Sciatic nerve (tissue), 2 donors: ENCODE measurements around the gene MYBPC3. TPM values are rescaled to one million over a fixed set of nuclear protein-coding genes. Genes with fewer than 3 reads are reported as not detected.
"Not testable (repeated sequence)": the region's sequence is repeated elsewhere in the genome, so short reads cannot be mapped to it uniquely, and the experiment has no call there.

Experiments
- ATAC-seq: fragments of 200-7000 bp; cut with Tn5 transposase; one replicate; pipeline ENCODE4 v1.9.1; 2020; ENCODE audit warnings: mild to moderate bottlenecking, moderate library complexity
- DNase-seq: peaks from one replicate; pipeline ENCODE4 v3.0.0-alpha.2; 2020; ENCODE audit warnings: low spot score
- intact Hi-C: fragments of 100-400 bp; cut with DNase I; formaldehyde crosslinking; loops from one replicate; pipeline ENCODE4 v1.14.2; 2022
- total RNA-seq: library from RNA; stranded (reverse); fragmentation: NEBNext Ultra II Directional; extraction: Animal tissue kit (Norgen Biotek cat#: 25700); gene quantifications from one replicate; pipeline ENCODE4 v1.2.1, GENCODE V29; 2021
- donor health status: DM: no; HTN: no; CAD: no.
- donor health status: DM: no; HTN: no; CAD: no.

The MYBPC3 gene
- total RNA-seq, 1 donor from 2014 or later: 0.53 TPM

DNA sequence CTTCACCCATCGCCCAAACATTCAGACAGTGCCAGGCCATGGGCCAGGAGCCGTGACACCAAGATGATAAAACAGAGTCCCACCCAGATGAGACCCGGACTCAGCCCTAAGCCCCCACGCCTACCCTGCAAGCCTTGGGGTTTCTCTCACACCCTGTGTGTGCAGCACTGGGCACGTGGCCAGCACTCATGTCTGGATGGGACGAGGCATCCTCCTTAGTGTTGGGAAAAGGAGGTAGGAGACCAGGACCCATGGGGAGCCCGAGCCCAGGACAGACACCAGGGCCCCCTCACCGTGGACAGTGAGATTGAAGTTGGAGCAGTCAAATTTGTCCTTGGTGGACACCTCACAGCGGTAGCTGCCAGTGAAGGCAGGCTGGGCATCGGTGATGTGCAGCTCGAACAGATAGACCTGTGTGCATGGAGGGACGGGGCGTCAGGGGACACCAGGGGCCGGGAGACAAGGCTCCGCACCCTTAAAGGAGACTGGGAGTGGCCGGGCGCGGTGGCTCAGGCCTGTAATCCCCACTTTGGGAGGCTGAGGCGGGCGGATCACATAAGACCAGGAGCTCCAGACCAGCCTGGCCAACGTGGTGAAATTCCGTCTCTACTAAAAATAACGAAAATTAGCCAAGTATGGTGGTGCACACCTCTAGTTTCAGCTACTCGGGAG lies 4.2 kb downstream of the MYBPC3 start:
- DNase-seq (no peak), ATAC-seq (no peak)
- intact Hi-C loops: no loop called here

DNA sequence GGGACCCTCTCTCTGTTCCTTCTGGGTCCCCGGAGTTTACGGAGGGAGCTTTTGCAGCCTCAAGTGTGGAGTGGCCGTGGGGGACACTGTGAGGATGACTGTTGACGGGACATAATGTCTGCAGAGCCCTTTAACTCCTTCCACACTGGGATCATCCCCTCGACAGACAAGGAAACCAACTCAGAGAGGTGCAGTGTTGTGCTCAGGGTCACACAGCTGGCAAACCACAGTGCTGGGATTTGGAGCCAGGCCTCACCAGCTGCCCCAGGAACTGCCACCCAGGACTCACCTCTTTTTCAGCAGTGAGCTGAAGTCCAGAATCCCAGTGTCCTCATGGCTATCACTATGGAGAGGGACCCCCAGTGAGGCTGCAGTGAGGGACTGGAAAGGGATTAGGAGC lies 5.4 kb downstream of the MYBPC3 start:
- no peak for ATAC-seq
- no peak for DNase-seq
- intact Hi-C loops: no loop called here

DNA sequence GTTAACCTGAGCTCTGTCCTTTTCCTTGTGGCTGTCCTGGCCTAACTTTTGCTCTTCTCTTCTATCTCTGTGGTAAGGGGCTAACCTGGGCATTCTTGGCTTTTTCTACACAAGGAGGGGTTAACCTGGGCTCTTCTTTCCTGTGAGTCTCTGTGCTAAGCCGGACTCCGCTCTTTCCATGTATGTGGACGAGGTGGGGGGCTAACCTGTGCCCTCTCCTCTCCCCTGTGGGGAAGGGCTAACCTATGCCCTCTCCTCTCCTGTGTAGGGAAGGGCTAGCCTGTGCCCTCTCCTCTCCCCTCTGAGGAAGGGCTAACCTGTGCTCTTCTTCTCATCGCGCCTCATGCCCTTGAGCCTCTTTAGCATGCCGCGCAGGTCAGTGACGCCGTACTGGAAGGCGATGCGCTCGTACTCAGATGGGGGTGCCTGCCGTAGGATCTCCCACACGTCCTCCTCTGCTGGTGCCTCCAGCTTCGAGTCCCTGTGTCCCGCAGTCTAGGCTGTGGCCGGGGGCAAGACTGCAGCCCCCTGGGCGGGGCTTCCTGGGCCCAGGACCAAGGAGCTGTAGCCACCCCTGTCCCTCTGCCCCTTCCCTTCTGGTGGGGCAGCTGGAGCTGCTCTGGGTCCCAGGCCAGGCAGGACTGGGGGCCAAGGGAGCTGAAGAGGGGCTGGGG lies 6.5 kb downstream of the MYBPC3 start:
- intact Hi-C loops: no loop called here
- DNase-seq (no peak), ATAC-seq (no peak)

DNA sequence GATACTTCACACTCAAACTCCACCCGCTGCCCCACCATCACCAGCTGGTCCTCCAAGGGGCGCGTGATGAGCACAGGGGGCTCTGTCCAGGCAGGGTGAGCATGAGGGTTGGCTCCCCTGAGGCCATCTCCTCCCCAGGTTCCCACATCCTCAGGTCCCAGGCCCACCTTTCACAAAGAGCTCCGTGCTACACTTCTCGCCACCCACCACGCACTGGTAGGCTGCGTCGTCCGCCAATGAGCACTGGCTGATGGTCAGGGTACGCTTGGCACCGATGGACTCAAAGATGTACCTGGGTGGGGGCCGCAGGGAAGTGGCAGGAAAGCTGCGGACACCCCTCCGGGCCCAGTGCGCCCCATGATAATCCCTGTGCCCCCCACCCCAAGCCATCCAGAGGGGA lies 9.6 kb downstream of the MYBPC3 start:
- ATAC-seq (no peak), DNase-seq (no peak)
- intact Hi-C loops: no loop called here

DNA sequence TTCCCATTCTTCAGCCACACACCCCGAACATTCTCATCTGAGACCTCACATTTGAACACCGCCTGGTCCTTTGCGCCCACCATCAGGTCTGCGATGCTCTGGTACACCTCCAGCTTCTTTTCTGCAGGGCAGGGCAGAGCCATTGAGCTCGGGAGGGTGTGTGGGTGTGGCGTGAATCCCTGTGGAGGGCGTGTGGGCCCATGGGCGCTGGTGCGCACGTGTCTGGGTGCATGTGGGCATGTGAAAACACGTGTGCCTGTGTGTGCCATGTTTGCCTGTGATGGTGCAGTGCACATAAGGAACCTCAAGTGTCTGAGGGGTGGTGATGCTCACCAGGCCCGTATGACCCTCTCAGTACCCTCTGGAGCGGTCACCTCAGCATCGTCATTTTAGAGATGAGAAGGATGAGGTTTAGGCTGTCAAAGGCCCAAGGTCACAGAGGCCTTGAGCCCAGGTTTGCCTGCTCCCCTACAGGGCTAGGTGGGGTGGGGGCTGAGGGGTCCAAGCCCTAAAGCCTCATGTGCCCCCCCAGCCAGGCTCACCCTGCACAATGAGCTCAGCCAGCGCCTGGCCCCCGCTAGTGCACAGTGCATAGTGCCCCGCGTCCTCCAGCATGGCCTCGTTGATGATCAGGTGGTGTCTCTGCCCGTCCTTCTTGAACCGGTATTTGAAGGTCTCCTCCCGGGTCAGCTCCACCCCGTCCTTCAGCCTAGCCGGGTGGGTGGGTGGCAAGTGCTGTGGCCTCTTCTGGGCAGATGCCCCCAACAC lies 10.3 kb downstream of the MYBPC3 start:
- intact Hi-C loops: no loop called here
- no peak for DNase-seq
- ATAC-seq: no peak

DNA sequence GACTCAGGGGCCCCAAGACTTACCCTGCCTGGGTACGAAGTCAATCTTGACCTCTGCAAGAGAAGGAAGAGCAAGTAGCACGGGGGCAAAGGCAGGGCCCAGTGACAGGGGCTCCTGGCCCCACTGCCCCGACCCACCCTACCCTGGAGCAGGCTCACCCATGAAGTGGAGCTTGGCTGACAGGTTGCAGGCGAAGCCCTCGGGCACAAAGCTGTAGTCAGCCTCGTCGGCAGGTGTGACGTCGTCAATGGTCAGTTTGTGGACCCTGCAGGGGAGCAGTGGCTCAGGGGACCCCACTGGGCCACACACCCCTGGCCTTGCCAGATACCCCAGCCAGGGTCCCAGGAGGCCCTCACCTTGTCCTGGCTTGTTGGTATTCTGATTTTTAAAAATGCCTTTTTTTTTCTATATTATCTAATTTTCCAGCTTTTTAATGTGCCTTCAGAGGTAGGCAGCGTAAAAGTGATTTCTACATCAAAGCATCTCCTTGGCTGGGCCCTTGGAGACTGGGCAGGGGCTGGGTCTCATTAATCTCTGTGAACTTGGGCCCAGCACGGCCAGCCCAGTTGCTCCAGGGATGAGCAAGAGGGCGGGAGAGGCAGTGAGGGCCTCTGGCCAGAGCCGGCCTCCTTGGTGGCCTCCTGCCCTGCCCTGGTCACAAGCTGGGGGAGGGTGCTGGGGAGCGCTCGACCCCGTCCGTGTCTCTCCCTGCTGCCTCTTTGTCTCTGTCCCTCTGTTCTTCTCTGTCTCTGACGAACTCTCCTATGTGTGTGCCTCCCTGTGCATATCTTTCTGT lies 11.3 kb downstream of the MYBPC3 start:
- no peak for DNase-seq
- intact Hi-C loops: no loop called here
- ATAC-seq: peak; percentile 38

DNA sequence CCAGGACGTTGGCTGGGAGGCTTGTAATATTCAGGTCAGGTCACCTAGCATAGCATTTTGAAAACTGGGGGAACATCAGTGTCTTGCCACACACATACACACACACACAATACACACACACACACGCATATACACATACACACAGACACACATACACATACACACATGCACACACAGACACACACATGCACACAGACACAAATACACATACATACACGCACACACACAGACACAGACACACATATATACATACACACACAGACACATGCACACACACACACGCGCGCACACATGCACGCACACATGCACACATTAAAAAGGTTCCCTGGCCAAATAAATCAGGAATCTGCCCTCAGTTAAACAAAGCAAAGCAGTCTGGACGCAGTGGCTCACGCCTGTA lies 12.5 kb downstream of the MYBPC3 start:
- DNase-seq (no peak), ATAC-seq (no peak)
- intact Hi-C loops: no loop called here

DNA sequence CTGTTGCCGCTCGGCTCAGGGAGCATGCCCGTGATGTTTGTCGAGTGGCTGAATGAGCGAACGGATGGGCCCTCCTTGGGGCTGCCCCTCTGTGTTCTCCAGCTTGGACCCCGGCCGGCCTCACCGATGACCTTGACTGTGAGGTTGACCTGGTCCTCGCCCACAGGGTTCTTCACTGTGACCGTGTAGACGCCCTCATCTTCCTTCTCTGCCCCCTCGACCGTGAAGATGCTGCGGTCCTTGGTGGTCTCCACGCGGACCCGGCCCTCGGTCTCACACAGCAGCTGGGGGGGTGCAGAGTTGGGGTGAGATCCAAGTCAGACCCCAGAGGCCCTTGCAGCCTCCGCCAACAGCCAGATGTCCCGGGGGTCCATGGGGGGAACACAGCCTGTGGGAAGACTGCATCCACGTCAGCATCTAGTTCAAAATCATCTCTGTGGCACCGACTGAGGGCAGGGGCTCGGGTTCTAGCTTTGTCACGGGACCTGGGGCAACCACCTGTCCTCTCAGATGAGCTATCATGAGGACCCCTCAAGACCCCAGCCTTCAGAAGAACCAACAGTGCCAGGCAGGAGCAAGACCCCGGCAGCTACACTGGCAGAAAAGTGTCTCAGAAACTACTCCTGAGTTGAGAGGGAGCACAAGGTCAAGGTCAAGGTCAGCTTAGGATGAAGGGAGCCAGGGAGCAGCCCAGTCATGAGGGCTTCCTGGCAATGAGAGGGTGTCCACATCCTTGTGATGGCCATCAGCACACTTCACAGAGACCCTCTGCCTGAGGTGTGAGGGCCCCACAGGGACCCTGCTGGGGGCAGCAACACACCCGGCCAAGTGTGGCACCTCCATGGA lies 13.9 kb downstream of the MYBPC3 start:
- intact Hi-C loops: no loop called here
- ATAC-seq (no peak), DNase-seq (no peak)

DNA sequence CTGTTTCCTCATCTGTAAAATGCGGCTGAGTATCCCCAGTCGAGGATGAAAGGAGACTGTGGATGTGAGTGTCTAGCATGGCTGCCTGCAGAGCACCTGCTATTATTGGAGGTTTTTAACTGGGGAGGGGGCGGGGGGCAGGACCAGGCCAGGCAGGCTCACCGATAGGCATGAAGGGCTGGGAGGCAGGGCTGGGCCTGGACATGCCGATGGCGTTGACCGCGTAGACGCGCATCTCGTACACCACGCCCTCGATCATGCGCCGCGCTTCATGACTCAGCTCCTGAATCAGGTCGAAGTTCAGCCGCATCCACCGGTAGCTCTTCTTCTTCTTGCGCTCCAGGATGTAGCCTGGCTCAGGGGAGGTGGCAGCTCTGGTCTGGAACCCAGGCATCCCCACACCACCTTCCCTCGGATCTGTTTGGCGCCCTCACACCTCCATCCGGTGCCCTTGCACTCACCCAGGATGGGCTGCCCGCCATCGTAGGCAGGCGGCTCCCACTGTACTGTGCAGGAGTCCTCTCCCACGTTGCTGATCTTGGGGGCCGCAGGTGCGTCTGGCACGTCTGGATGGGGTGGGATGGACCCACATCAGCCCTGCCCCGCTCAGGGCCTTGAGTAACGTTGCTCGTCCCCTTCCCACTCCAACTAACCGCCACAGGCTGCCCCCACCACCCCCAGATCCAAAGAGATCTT lies 15.1 kb downstream of the MYBPC3 start:
- DNase-seq: no peak
- intact Hi-C loops: no loop called here
- no peak for ATAC-seq

DNA sequence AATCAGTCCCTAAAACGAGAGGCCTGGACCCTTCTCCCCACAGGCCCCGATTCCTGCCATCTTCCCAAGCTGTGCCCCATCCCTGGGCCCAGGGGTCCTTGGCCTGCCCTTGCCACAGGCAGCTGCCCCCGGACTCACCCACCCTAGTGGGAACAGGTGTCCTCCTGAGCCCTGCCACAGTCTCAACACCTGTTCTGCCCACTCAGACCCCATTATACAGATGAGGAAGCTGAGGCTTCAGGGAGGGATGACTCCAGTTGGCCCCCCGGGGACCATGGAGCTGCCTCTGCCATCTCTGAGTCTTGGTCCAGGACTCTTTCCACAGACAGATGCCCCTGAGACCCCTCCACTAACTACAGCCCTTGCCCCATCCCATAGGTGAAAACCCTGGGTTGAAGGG lies 15.9 kb downstream of the MYBPC3 start:
- DNase-seq (no peak), ATAC-seq (no peak)
- intact Hi-C loops: no loop called here

DNA sequence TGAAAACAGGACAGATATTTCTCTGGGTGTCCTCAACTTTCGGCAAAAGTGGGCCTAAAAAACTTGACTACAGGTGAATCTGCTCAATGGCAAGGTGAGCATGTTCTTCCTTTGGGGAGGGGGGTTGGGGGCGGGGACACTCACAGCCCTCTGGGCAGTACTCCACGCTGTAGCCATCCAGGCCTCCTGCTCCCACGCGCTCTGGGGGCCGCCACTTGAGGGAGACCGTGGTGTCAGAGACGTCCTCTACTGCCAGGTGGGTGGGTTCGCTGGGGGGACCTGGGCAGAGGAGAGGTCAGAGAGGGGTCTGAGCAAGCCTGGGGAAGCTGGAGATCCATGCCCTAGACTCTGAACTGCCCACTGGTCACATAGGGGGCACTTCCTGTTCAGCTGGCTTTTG lies 16.8 kb downstream of the MYBPC3 start:
- DNase-seq: no peak
- ATAC-seq: no peak
- intact Hi-C loops: no loop called here

DNA sequence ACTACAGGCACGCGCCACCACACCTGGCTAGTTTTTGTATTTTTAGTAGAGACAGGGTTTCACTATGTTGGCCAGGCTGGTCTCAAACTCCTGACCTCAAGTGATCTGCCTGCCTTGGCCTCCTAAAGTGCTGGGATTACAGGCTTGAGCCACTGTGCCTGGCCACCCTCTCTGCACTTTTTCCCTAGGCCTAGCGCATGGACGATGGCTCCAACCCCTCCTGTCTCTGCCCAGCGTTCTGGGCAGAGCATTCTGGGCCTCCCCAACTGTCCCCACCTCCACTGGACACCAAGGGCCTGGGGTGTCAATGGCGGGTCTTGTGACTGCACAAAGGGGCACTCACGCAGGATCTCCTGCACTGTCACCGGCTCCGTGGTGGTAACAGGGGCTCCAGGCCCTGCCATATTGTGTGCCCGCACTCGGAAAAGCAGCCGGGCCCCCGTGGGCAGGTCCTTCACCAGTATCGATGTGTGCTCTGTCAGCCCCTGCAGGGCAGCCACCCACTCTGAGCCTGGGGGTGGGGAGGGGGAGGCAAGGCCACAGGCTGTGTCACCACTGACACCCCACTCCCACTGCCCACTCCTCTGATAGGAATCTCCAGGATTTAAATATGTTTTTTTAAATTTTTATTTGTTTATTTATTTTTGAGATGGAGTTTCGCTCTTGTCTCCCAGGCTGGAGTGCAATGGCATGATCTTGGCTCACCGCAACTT lies 17.6 kb downstream of the MYBPC3 start:
- ATAC-seq, DNase-seq, intact Hi-C loops: not testable (repeated sequence)

DNA sequence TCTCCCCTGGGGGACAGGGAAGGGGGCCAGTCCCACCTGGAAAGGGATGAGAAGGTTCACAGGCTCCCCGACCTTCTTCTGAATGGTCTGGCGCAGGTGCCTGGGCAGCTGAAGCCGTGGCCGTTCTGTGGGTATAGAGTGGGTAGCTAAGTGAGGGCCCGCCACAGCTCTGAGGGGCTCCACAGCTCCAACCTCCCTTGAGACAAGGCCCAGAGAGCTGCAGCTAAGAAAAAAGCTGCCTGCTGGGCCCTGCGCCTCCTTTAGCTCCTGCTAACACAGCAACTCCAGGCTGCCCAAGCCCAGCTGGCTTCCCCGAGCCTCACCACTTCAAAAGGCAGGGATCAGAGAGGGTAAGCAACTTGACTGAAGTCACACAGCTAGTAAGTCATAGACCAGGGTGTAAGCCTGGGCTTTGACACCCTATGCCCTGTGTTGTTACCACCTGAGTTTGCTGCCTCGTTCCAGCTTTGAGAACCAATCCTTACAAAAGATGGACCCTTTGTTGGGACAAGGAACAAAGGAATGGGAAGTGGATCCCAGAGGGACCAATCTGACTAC lies 18.5 kb downstream of the MYBPC3 start:
- ATAC-seq (no peak), DNase-seq (no peak)
- intact Hi-C loops: no loop called here

DNA sequence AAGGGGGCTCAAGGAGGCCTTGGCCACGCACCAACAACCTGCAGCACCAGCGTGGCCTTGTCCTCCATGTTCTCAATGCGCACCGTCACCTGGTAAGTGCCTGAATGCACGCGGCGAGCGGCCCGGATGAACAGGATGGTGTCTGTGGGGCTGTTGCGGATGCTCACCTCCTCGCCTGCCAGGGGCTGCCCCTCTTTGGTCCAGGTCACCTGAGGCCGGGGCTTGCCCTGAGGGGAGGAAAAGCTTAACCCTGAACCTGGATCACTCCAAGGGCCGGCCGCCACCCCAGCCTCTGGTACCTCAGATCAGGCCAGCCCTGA lies 19.0 kb downstream of the MYBPC3 start:
- DNase-seq: no peak
- intact Hi-C loops: no loop called here
- ATAC-seq: no peak

DNA sequence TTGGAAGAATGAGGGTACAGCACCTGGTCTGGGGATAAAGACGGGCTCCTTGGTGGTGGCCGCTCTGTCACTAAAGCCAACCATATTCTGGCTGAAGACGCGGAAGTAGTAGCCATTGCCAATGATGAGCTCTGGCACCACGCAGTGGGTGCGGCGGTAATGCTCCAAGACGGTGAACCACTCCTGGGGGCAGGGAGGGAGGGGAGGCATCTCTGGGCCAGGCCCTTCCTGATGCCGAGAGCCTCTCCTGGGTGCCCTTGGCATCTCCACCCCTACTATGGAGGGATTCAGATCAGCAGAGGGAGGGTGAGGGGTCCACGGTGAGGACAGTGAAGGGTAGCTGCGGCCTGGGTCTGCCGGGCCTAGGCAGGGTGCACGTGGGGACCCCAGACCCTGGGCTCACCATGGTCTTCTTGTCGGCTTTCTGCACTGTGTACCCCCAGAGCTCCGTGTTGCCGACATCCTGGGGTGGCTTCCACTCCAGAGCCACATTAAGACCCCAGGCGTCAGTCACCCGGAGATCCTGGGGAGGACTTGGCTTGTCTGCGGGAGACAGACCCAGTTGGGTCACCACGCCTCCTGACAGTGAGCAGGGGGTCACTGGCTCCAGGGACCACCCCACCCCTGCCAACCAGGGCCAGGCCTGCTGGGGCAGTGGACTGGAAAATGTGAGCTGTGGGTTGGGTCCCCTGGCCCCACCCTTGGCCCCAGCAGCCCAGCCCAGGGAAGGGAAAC lies 19.5 kb downstream of the MYBPC3 start:
- intact Hi-C loops: no loop called here
- DNase-seq: no peak

DNA sequence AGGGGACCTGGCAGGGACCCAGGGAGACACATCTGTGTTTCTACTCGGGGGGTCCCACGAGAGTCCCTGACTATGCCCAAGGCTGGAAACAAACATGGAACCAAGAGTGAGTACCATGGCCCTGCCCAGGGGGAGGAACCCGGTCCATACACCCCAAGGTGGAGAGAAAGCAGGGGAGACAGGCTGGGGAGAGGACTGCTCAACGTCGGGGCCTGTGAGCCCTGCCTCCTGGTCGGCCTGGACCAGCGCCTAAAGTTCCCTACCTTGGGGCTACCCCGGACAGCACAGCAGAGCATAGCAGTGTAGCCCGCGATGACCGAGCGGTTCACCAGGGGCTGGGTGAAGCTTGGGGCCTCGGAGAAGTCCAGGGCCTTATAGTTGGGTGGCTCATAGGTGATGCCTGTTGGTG lies 20.2 kb downstream of the MYBPC3 start:
- ATAC-seq (no peak), DNase-seq (no peak)
- intact Hi-C loops: no loop called here

More for the DNA sequence above, 19.5 kb downstream of the MYBPC3 start:
- ATAC-seq: no peak
